Erythroblast (primary cell): Measurements from ENCODE around the gene CST9.

Experiments used
- GATA1 ChIP-seq: IDR thresholded peaks from 2 replicates; pipeline ENCODE4 v1.6.1; 2011; ENCODE audit warnings: low read depth, mild to moderate bottlenecking, control low read depth, low read length, moderate library complexity
- POLR2A ChIP-seq: IDR thresholded peaks from 2 replicates; pipeline ENCODE4 v1.6.1; 2011; ENCODE audit warnings: mild to moderate bottlenecking, low read length

GRCh38 chr20:23564927-23565326, 40.8 kb downstream of the CST9 start:
- TF ChIP-seq POLR2A (no peak), GATA1 (no peak)
